HepG2 (cell line): ENCODE measurements around the gene SETSIP. TPM values are rescaled to one million over a fixed set of nuclear protein-coding genes. Genes with fewer than 3 reads are reported as not detected.

Experiments used
- CREB1 ChIP-seq, 2 experiments: fragments of 450-650 bp in 1 of 2; IDR thresholded peaks; 2 replicates each; pipeline ENCODE4 v1.6.1; 2016 to 2017; ENCODE audit warnings: control low read depth in 1 of 2, mild to moderate bottlenecking in 1 of 2, missing compliant biosample characterization in 1 of 2, missing genetic modification characterization in 1 of 2
- GFI1 ChIP-seq: sonication (generic); formaldehyde crosslinking; IDR thresholded peaks from 2 replicates; pipeline ENCODE4 v1.5.0; 2020; ENCODE audit warnings: missing genetic modification reagents, mild to moderate bottlenecking, borderline replicate concordance
- KLF16 ChIP-seq, 2 experiments: sonication (generic) in 1 of 2; formaldehyde crosslinking in 1 of 2; IDR thresholded peaks; 2 replicates each; pipeline versions ENCODE4 v1.6.1 to v1.8.0; 2016 to 2023; ENCODE audit warnings: missing genetic modification reagents in 2 of 2, missing compliant biosample characterization in 1 of 2
- KMT2B ChIP-seq: IDR thresholded peaks from 2 replicates; pipeline ENCODE4 v1.6.1; 2016; ENCODE audit warnings: missing genetic modification reagents, missing compliant biosample characterization
- NRL ChIP-seq: sonication (generic); formaldehyde crosslinking; IDR thresholded peaks from 2 replicates; pipeline ENCODE4 v1.5.0; 2020; ENCODE audit warnings: missing genetic modification reagents, mild to moderate bottlenecking, moderate library complexity, borderline replicate concordance
- POLR2A ChIP-seq, 2 experiments: IDR thresholded peaks; 2 replicates each; pipeline ENCODE4 v1.6.1; 2011; ENCODE audit warnings: low read depth in 2 of 2, low read length in 2 of 2, mild to moderate bottlenecking in 1 of 2, moderate library complexity in 1 of 2; ENCODE audit not compliant: insufficient read depth in 1 of 2
- POLR2AphosphoS5 ChIP-seq: IDR thresholded peaks from 2 replicates; pipeline ENCODE4 v1.6.1; 2012; ENCODE audit warnings: low read depth, low read length
- ZNF605 ChIP-seq: sonication (generic); formaldehyde crosslinking; IDR thresholded peaks from 2 replicates; pipeline ENCODE4 v1.8.0; 2022; ENCODE audit warnings: mild to moderate bottlenecking, missing genetic modification reagents
- ZNF777 ChIP-seq: sonication (generic); formaldehyde crosslinking; IDR thresholded peaks from 2 replicates; pipeline ENCODE4 v1.4.0; 2020; ENCODE audit warnings: missing genetic modification reagents
- polyA plus RNA-seq, 8 experiments: library from polyadenylated mRNA; depleted of rRNA in 3 of 8; stranded (reverse) in 7 of 8; unstranded in 1 of 8; fragments of >200 nt; fragmentation: Illumina TruSeq in 4 of 8; extraction: Trizol in 4 of 8; gene quantifications; 2 replicates each; pipeline versions ENCODE4 v1.2.1 to v1.2.3, GENCODE V29; 2011 to 2016; ENCODE audit warnings: low read depth in 4 of 8, missing spikeins in 1 of 8, mixed read lengths in 1 of 8; ENCODE audit not compliant: insufficient read depth in 1 of 8
- total RNA-seq, 5 experiments: library from RNA; depleted of rRNA; stranded (reverse); fragments of >200 nt; fragmentation: Illumina TruSeq; extraction: Trizol; gene quantifications; 2 replicates each; pipeline ENCODE4 v1.2.3, GENCODE V29; 2016; ENCODE audit warnings: low read depth in 1 of 5
- TF ChIP-seq, protein P1 (sequence below): IDR thresholded peaks from 2 replicates; pipeline ENCODE4 v1.6.1; 2016; ENCODE audit warnings: missing compliant biosample characterization, missing genetic modification reagents, borderline replicate concordance
- TF ChIP-seq, protein P2 (sequence below): sonication (generic); IDR thresholded peaks from 2 replicates; pipeline ENCODE4 v1.6.1; 2016; ENCODE audit warnings: low read depth, borderline replicate concordance
- TF ChIP-seq, protein P3 (sequence below): sonication (generic); formaldehyde crosslinking; IDR thresholded peaks from 2 replicates; pipeline ENCODE4 v1.5.1; 2020; ENCODE audit warnings: mild to moderate bottlenecking, missing genetic modification reagents, borderline replicate concordance
- TF ChIP-seq, protein P4 (sequence below): sonication (generic); formaldehyde crosslinking; IDR thresholded peaks from 2 replicates; pipeline ENCODE4 v1.5.0; 2020; ENCODE audit warnings: mild to moderate bottlenecking, missing genetic modification reagents, borderline replicate concordance

The SETSIP gene
- total and polyA plus RNA-seq, 2 of the 13 experiments (the other 11 are each of a cell fraction or from before 2014, with no cell fraction given) = not detected

DNA sequence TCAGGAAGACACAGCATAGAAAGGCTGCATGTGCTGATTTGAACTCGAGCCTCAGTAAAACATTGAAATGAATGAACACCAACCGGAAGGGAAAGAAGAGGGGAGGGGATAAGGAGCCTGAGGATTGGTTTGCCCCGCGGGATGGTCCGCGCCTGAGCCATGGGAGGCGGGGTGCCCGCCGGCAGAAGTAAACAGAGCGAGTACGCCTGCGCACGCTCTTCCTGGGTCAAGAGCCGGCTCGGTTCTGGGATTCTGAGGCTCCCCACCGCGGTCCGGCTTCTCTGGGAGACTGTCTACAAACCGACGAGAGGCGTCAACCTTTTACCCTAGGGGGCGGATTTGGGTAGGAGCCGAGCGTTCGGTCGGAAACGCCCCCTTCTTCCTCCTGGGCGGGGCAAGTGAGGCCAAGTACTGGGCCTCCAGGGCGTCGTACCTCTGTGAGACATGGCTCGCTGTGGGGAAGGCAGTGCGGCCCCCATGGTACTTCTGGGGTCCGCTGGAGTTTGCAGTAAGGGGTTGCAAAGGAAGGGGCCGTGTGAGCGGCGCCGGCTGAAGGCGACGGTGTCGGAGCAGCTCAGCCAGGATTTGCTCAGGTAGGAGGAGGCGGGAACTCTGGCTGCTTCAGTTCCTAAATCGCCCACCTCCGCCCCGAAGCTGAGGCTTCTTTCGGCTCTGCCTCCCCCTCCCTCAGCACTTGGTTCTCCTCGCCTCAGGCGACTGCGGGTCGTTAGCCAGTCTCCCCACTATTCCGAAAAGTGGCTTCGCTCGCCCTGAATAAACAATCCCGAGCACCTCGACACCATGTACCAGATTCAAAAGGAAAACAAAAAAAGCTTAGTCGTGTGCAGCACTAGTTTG is 5.1 kb upstream of the SETSIP start, which contains the start of gene BTBD8 (continued):
- TF ChIP-seq, protein P1, sequence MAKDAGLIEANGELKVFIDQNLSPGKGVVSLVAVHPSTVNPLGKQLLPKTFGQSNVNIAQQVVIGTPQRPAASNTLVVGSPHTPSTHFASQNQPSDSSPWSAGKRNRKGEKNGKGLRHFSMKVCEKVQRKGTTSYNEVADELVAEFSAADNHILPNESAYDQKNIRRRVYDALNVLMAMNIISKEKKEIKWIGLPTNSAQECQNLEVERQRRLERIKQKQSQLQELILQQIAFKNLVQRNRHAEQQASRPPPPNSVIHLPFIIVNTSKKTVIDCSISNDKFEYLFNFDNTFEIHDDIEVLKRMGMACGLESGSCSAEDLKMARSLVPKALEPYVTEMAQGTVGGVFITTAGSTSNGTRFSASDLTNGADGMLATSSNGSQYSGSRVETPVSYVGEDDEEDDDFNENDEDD (CRISPR knock-in tag) = peak; percentile 48; the same call in 1 of the 2 replicates
- TF ChIP-seq GFI1 (CRISPR knock-in tag) = no peak
- no peak for TF ChIP-seq CREB1 (IDR thresholded peaks at IDR 0.05)
- 0 out of 2 replicates have a peak, but pooled peaks have one; percentile 31 for TF ChIP-seq CREB1 (CRISPR knock-in tag; IDR thresholded peaks at IDR 0.05)
- TF ChIP-seq, protein P2, sequence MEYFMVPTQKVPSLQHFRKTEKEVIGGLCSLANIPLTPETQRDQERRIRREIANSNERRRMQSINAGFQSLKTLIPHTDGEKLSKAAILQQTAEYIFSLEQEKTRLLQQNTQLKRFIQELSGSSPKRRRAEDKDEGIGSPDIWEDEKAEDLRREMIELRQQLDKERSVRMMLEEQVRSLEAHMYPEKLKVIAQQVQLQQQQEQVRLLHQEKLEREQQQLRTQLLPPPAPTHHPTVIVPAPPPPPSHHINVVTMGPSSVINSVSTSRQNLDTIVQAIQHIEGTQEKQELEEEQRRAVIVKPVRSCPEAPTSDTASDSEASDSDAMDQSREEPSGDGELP = peak; percentile 12; the same call in 1 of the 2 replicates
- TF ChIP-seq NRL (CRISPR knock-in tag) = peak; percentile 81; the same call in 1 of the 2 replicates
- TF ChIP-seq, protein P3, sequence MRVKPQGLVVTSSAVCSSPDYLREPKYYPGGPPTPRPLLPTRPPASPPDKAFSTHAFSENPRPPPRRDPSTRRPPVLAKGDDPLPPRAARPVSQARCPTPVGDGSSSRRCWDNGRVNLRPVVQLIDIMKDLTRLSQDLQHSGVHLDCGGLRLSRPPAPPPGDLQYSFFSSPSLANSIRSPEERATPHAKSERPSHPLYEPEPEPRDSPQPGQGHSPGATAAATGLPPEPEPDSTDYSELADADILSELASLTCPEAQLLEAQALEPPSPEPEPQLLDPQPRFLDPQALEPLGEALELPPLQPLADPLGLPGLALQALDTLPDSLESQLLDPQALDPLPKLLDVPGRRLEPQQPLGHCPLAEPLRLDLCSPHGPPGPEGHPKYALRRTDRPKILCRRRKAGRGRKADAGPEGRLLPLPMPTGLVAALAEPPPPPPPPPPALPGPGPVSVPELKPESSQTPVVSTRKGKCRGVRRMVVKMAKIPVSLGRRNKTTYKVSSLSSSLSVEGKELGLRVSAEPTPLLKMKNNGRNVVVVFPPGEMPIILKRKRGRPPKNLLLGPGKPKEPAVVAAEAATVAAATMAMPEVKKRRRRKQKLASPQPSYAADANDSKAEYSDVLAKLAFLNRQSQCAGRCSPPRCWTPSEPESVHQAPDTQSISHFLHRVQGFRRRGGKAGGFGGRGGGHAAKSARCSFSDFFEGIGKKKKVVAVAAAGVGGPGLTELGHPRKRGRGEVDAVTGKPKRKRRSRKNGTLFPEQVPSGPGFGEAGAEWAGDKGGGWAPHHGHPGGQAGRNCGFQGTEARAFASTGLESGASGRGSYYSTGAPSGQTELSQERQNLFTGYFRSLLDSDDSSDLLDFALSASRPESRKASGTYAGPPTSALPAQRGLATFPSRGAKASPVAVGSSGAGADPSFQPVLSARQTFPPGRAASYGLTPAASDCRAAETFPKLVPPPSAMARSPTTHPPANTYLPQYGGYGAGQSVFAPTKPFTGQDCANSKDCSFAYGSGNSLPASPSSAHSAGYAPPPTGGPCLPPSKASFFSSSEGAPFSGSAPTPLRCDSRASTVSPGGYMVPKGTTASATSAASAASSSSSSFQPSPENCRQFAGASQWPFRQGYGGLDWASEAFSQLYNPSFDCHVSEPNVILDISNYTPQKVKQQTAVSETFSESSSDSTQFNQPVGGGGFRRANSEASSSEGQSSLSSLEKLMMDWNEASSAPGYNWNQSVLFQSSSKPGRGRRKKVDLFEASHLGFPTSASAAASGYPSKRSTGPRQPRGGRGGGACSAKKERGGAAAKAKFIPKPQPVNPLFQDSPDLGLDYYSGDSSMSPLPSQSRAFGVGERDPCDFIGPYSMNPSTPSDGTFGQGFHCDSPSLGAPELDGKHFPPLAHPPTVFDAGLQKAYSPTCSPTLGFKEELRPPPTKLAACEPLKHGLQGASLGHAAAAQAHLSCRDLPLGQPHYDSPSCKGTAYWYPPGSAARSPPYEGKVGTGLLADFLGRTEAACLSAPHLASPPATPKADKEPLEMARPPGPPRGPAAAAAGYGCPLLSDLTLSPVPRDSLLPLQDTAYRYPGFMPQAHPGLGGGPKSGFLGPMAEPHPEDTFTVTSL (CRISPR knock-in tag) = peak; percentile 43; the same call in 1 of the 2 replicates
- TF ChIP-seq, protein P4, sequence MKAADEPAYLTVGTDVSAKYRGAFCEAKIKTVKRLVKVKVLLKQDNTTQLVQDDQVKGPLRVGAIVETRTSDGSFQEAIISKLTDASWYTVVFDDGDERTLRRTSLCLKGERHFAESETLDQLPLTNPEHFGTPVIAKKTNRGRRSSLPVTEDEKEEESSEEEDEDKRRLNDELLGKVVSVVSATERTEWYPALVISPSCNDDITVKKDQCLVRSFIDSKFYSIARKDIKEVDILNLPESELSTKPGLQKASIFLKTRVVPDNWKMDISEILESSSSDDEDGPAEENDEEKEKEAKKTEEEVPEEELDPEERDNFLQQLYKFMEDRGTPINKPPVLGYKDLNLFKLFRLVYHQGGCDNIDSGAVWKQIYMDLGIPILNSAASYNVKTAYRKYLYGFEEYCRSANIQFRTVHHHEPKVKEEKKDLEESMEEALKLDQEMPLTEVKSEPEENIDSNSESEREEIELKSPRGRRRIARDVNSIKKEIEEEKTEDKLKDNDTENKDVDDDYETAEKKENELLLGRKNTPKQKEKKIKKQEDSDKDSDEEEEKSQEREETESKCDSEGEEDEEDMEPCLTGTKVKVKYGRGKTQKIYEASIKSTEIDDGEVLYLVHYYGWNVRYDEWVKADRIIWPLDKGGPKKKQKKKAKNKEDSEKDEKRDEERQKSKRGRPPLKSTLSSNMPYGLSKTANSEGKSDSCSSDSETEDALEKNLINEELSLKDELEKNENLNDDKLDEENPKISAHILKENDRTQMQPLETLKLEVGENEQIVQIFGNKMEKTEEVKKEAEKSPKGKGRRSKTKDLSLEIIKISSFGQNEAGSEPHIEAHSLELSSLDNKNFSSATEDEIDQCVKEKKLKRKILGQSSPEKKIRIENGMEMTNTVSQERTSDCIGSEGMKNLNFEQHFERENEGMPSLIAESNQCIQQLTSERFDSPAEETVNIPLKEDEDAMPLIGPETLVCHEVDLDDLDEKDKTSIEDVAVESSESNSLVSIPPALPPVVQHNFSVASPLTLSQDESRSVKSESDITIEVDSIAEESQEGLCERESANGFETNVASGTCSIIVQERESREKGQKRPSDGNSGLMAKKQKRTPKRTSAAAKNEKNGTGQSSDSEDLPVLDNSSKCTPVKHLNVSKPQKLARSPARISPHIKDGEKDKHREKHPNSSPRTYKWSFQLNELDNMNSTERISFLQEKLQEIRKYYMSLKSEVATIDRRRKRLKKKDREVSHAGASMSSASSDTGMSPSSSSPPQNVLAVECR (CRISPR knock-in tag) = peak; percentile 69; the same call in 1 of the 2 replicates
- peak; percentile 67 for TF ChIP-seq KMT2B (CRISPR knock-in tag)
- no peak; a peak in 1 of 4 replicates for TF ChIP-seq KLF16 (CRISPR knock-in tag; IDR thresholded peaks at IDR 0.05)
- no peak for TF ChIP-seq ZNF777 (CRISPR knock-in tag)
- TF ChIP-seq ZNF605 (CRISPR knock-in tag) = peak; percentile 73; the same call in 1 of the 2 replicates
- peak; percentile 39 to 59; a peak in 2 of 4 replicates for TF ChIP-seq POLR2A (IDR thresholded peaks at IDR 0.05; ENCODE audit: insufficient read depth in 1 of 2, low read depth in 2 of 2, low read length in 2 of 2)
- peak; percentile 68 for TF ChIP-seq POLR2AphosphoS5
